ENCODE data around the gene NOL4L.
"Not testable (repeated sequence)": the region's sequence is repeated elsewhere in the genome, so short reads cannot be mapped to it uniquely, and the experiment has no call there.

The NOL4L gene

GRCh38 chr20:32439132-32439829 lies 145.9 kb downstream of the NOL4L start:
- no peak for DNase-seq

- DNase-seq = no peak
Measured at GRCh38 chr20:32438331-32438858, 146.7 kb downstream of the NOL4L start.

- DNase-seq = no peak
Measured at GRCh38 chr20:32437391-32438074, 147.6 kb downstream of the NOL4L start.

DNA sequence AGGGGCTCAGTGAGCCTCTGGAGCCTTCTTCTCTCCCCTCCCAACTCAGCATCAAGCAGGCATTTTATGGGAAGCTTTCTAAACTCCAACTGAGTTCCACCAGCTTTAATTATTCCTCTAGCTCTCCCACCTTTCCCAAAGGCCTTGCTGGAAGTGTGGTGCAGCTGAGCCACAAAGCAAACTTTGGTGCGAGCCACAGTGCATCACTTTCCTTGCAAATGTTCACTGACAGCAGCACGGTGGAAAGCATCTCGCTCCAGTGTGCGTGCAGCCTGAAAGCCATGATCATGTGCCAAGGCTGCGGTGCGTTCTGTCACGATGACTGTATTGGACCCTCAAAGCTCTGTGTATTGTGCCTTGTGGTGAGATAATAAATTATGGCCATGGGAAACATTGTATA lies 148.2 kb downstream of the NOL4L start:
- no peak for DNase-seq

DNA sequence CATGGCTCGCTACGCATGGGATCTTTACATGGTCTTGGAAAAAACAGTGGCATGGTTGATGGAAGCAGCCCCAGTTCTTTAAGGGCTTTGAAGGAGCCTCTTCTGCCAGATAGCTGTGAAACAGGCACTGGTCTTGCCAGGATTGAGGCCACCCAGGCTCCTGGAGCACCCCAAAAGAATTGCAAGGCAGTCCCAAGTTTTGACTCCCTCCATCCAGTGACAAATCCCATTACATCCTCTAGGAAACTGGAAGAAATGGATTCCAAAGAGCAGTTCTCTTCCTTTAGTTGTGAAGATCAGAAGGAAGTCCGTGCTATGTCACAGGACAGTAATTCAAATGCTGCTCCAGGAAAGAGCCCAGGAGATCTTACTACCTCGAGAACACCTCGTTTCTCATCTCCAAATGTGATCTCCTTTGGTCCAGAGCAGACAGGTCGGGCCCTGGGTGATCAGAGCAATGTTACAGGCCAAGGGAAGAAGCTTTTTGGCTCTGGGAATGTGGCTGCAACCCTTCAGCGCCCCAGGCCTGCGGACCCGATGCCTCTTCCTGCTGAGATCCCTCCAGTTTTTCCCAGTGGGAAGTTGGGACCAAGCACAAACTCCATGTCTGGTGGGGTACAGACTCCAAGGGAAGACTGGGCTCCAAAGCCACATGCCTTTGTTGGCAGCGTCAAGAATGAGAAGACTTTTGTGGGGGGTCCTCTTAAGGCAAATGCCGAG lies 148.8 kb downstream of the NOL4L start:
- DNase-seq = no peak

DNA sequence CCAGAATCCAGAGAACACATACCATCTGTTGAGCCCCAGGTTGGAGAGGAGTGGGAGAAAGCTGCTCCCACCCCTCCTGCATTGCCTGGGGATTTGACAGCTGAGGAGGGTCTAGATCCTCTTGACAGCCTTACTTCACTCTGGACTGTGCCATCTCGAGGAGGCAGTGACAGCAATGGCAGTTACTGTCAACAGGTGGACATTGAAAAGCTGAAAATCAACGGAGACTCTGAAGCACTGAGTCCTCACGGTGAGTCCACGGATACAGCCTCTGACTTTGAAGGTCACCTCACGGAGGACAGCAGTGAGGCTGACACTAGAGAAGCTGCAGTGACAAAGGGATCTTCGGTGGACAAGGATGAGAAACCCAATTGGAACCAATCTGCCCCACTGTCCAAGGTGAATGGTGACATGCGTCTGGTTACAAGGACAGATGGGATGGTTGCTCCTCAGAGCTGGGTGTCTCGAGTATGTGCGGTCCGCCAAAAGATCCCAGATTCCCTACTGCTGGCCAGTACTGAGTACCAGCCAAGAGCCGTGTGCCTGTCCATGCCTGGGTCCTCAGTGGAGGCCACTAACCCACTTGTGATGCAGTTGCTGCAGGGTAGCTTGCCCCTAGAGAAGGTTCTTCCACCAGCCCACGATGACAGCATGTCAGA lies 149.6 kb downstream of the NOL4L start:
- no peak for DNase-seq

DNA sequence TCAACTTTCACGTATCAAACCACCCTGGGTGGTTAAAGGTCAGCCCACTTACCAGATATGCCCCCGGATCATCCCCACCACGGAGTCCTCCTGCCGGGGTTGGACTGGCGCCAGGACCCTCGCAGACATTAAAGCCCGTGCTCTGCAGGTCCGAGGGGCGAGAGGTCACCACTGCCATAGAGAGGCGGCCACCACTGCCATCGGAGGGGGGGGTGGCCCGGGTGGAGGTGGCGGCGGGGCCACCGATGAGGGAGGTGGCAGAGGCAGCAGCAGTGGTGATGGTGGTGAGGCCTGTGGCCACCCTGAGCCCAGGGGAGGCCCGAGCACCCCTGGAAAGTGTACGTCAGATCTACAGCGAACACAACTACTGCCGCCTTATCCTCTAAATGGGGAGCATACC lies 150.7 kb downstream of the NOL4L start:
- DNase-seq = no peak

GRCh38 chr20:32433311-32434021 lies 151.7 kb downstream of the NOL4L start:
- DNase-seq = no peak

GRCh38 chr20:32432277-32432676 lies 152.9 kb downstream of the NOL4L start:
- no peak for DNase-seq

- DNase-seq = no peak
Measured at GRCh38 chr20:32431457-32431856, 153.7 kb downstream of the NOL4L start.

DNA sequence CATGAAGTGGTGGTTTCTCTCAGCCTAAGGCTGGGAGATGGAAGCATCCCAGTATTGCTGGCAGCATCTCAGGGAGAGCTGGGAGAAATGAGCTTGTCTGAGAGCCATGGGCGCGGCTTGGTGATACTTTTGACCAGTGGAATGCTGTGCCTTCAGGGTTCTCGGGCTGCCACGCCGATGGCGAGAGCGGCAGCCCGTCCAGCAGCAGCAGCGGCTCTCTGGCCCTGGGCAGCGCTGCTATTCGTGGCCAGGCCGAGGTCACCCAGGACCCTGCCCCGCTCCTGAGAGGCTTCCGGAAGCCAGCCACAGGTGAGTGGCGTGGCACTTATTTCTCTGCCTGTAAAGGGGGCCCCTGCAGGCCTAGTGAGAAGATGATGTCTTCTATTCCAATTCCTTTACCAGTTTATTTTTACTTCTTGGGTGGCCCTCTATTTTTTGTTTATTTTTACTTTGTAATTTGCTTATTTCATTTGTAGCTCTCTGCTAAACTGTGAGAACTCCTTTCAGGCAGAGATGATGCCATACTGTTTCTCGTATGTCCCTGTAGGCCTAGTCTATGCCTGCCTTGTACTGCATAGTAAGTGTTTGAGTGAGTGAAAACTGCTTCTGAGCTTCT lies 155.3 kb downstream of the NOL4L start:
- no peak for DNase-seq

DNA sequence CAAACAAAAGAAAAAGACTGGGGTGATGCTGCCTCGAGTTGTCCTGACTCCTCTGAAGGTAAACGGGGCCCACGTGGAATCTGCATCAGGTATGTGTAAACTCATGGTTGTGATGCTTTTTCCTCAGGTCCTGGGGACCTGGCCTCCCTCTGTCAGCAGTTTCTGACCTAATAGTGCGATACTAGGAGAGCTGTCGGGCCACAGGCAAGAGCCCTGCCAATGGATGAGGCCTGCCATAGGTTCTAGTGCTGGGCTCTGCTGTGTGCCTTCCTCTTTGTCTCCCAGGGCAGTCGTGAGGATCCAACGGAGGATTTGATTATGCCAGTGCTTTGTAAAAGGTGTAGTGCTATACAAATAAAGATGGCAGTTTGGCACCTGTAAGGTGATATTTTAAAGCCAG lies 155.8 kb downstream of the NOL4L start:
- DNase-seq = no peak

- no peak for DNase-seq
Measured at GRCh38 chr20:32427996-32428395, 157.1 kb downstream of the NOL4L start.

GRCh38 chr20:32421290-32421689 lies 163.8 kb downstream of the NOL4L start:
- DNase-seq = no peak

DNA sequence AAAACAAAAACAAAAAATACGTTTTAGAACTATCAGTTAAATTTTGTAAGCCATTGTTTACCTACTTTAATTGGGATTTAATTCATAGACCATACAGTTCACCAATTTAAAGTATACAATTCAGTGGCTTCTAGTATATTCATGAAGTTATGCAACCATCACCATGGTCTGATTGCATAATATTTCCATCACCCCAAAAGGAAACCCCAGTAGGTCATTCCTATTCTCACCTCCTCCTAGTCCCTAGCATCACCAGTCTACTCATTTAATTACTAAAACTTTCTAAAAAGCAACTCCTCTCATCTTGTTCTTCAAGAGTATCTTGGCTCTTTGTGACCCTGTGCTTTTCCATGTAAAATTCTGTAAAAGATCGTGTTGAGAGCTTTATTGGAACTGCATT lies 166.8 kb downstream of the NOL4L start:
- DNase-seq = peak; percentile 42 to 44

- no peak for DNase-seq
Measured at GRCh38 chr20:32416206-32416605, 168.9 kb downstream of the NOL4L start.

GRCh38 chr20:32415494-32415893 lies 169.6 kb downstream of the NOL4L start:
- no peak for DNase-seq

- peak; percentile 40 to 61 for DNase-seq
Measured at GRCh38 chr20:32411955-32412706, 173.0 kb downstream of the NOL4L start.

GRCh38 chr20:32407131-32407750 lies 177.9 kb downstream of the NOL4L start:
- DNase-seq = not testable (repeated sequence)

GRCh38 chr20:32406701-32407100 lies 178.4 kb downstream of the NOL4L start:
- no peak for DNase-seq

GRCh38 chr20:32404017-32404416 lies 181.1 kb downstream of the NOL4L start:
- DNase-seq = no peak

All from AML-193 (cell line).